Measurements from ENCODE around the gene BEGAIN.

DNA sequence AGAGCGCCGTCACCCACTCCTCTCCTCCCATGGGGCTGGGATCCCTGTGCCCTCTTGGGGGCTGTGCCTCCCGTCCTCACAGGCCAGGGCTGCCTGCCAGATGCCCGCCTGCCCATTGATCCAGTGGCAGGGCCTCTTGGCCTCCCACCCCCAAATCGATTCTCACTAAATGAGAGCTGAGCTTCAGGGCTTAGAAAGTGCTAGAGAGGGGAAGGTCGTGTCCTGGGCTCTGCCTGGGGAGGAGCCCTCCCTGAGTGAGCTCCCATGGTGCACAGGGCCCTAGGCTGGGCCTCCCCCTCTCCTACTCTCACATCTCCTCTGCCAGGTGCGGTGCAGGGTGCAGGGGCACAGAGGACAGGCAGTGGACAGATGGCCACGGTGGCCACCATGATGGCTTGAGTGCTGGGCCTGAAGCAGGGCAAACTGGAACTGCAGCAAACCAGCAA is 9.2 kb downstream of the BEGAIN start:
- TF ChIP-seq, protein P1, sequence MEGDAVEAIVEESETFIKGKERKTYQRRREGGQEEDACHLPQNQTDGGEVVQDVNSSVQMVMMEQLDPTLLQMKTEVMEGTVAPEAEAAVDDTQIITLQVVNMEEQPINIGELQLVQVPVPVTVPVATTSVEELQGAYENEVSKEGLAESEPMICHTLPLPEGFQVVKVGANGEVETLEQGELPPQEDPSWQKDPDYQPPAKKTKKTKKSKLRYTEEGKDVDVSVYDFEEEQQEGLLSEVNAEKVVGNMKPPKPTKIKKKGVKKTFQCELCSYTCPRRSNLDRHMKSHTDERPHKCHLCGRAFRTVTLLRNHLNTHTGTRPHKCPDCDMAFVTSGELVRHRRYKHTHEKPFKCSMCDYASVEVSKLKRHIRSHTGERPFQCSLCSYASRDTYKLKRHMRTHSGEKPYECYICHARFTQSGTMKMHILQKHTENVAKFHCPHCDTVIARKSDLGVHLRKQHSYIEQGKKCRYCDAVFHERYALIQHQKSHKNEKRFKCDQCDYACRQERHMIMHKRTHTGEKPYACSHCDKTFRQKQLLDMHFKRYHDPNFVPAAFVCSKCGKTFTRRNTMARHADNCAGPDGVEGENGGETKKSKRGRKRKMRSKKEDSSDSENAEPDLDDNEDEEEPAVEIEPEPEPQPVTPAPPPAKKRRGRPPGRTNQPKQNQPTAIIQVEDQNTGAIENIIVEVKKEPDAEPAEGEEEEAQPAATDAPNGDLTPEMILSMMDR (IDR thresholded peaks at IDR 0.05; ENCODE audit: insufficient read depth, low read depth, low read length), result no peak
- no peak for TF ChIP-seq EZH2 (IDR thresholded peaks at IDR 0.05; ENCODE audit: insufficient read depth, low read length)

Measured in astrocyte (in vitro differentiated cells and primary cell).